ENCODE measurements around the gene SYTL3.
"Not testable (repeated sequence)": the region's sequence is repeated elsewhere in the genome, so short reads cannot be mapped to it uniquely, and the experiment has no call there.

Gene SYTL3

DNA sequence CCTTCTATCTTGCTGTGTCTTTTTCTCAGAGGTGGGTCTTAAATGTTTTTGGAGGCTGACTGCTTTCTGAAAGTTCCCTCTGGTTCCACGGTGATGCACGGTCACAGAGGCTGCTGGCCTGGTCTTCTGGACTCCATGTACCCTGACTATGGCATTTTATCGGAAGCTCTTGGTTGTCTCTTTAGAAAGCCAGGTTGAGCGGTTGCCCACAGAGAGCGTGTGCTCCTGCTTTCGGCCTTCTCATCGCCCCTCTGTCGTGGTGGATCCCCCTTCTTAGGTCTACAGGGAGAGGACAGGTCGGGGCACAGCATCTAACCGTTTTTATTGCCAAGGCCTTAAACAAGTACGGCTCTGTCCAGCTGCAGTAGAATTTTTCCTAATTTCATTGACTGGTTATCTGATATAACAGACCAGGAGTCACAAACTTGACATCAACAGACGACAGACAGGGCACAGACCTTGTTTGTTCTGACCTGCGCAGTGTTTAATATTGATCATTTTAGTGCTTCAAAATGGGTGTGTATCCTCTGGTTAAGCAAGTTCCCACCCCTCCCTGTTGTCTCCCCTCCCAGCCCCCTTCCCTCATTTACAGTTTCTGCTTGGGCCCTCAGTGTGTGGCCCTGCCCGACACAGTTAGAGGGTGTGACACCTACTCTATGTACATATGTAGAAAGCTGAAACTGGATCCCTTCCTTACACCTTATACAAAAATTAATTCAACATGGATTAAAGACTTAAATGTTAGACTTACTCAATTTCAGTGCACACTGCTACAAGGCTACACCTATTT lies 24.7 kb downstream of the SYTL3 start:
- H3K9me3 Mint-ChIP-seq, result no peaks in the 10 kb centered on the region
- no peak overlapping the region for H3K27ac Mint-ChIP-seq

DNA sequence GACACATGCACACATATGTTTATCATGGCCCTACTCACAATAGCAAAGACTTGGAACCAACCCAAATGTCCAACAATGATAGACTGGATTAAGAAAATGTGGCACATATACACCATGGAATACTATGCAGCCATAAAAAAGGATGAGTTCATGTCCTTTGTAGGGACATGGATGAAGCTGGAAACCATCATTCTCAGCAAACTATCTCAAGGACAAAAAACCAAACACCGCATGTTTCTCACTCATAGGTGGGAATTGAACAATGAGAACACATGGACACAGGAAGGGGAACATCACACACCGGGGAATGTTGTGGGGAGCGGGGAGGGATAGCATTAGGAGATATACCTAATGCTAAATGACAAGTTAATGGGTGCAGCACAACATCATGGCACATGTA lies 27.2 kb downstream of the SYTL3 start:
- H3K4me1 Mint-ChIP-seq; H3K27me3 Mint-ChIP-seq; H3K9me3 Mint-ChIP-seq; H3K27ac Mint-ChIP-seq; H3K4me3 Mint-ChIP-seq; DNase-seq; ATAC-seq (replicated peaks): not testable (repeated sequence)
- peaks cover 3 to 15% of the 10 kb centered on the region in 2 donors for H3K36me3 Mint-ChIP-seq

More for the DNA sequence above, 24.7 kb downstream of the SYTL3 start:
- Mint-ChIP-seq H3K27me3 (peaks cover 0 to 9% of the 10 kb centered on the region in 2 donors), H3K4me1 (peaks cover 0 to 10% of the 10 kb centered on the region in 2 donors), H3K36me3 (peaks cover 3 to 12% of the 10 kb centered on the region in 2 donors), H3K4me3 (no peak overlapping the region)
- DNase-seq, result no peak
- no peak for ATAC-seq (replicated peaks)

DNA sequence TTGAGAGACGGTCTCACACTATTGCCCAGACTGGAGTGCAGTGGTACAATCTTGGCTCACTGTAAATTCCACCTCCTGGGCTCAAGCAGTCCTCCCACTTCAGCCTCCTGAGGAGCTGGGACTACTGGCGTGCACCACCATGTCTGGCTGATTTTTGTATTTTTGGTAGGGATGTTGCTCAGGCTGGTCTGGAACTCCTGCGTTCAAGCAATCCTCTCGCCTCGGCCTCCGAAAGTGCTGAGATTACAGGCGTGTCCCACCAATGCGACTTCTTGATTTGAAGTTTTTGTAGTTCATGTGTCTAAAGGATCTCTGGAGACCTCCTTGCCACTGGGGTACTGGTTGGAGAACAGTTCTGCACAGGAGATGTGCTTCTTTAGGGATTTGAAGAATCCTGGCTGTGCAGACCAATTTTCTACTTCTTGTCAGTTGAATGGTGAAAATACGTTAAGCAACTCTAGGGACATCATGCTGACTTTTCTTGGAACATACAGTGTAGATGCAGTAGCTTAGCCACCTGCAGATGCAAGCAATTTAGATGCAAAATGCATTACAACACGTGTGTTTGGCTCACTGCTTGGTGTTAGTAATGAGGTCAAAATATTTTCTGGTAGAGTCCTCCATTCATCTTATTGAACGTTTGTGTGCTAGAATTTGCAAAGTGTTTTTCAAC lies 28.2 kb downstream of the SYTL3 start:
- H3K4me1 Mint-ChIP-seq, result peaks cover 0 to 10% of the 10 kb centered on the region in 2 donors
- DNase-seq, result no peak
- H3K36me3 Mint-ChIP-seq, result peaks cover 3 to 19% of the 10 kb centered on the region in 2 donors
- ATAC-seq (replicated peaks), result no peak
- H3K27ac Mint-ChIP-seq, result no peak overlapping the region
- no peaks in the 10 kb centered on the region for H3K9me3 Mint-ChIP-seq
- no peak overlapping the region for H3K4me3 Mint-ChIP-seq
- peaks cover 0 to 9% of the 10 kb centered on the region in 2 donors for H3K27me3 Mint-ChIP-seq

DNA sequence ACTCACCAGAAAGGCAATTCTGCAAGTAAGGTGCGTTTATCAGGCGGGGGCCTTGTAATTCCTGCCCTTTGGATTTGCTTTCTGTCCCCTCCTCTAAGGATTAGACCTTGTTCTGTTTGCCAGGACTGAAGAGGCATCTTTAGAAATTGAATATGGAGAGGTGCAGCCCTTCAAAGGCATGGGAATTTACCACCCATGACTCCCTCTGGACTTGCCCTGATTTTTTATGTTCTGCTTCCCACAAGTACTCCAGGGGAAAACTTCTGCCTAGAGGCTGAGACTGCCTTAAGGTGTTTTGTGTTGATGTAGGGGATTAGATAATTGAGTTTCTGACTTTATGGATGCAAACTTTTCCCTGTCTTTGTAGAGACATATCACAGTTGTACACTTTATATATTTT lies 30.2 kb downstream of the SYTL3 start:
- Mint-ChIP-seq H3K36me3 (peaks cover 4 to 23% of the 10 kb centered on the region in 2 donors), H3K27ac (no peak overlapping the region), H3K4me1 (peaks cover 0 to 10% of the 10 kb centered on the region in 2 donors)

DNA sequence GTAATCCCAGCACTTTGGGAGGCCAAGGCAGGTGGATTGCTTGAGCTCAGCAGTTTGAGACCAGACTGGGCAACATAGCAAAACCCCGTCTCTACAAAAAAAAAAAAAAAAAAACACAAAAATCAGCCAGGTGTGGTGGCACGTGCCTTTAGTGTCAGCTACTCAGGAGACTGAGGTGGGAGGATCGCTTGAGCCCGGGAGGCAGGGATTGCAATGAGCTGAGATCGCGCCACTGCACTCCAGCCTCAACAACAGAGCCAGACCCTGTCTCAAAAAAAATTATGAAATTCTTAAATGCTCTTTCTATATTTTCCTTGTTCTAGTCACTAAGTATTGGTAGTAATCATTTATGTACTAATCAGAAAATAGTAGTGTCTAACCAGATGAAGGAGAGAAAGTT lies 30.6 kb downstream of the SYTL3 start:
- H3K4me3 Mint-ChIP-seq, result no peak overlapping the region
- peaks cover 4 to 19% of the 10 kb centered on the region in 2 donors for H3K36me3 Mint-ChIP-seq
- ATAC-seq (replicated peaks) (no peak), DNase-seq (no peak)
- H3K9me3 Mint-ChIP-seq, result no peaks in the 10 kb centered on the region
- peaks cover 0 to 6% of the 10 kb centered on the region in 2 donors for H3K27me3 Mint-ChIP-seq
- peaks cover 0 to 10% of the 10 kb centered on the region in 2 donors for H3K4me1 Mint-ChIP-seq
- no peak overlapping the region for H3K27ac Mint-ChIP-seq

More for the DNA sequence above, 30.2 kb downstream of the SYTL3 start:
- H3K4me3 Mint-ChIP-seq, result no peak overlapping the region
- H3K27me3 Mint-ChIP-seq, result peaks cover 0 to 6% of the 10 kb centered on the region in 2 donors
- ATAC-seq (replicated peaks) (no peak), DNase-seq (no peak)
- H3K9me3 Mint-ChIP-seq, result no peaks in the 10 kb centered on the region

DNA sequence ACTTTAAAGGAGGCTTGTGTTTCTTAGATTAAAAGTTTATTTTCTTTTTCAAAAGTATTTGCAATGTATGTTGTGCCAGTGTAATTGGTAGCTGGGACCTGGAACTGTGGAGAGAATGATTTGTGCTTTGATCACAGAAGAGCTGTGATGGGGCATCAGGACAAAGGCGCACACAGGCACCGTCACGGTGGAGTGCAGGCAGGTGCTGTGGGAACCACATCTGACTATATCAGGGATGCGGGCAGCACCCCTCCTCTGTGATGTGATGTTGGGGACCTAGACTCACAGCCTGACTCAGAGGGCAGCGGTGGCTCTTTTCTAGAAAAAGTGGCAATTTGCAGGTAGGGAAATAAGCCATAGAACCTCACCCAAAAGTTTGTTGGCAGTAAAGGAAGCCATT lies 34.5 kb downstream of the SYTL3 start:
- Mint-ChIP-seq H3K36me3 (peaks cover 13 to 40% of the 10 kb centered on the region in 2 donors), H3K4me1 (peaks cover 14 to 23% of the 10 kb centered on the region in 2 donors), H3K27me3 (peaks cover 0 to 6% of the 10 kb centered on the region in 2 donors), H3K9me3 (peaks cover 0 to 2% of the 10 kb centered on the region in 2 donors), H3K4me3 (no peak overlapping the region), H3K27ac (no peak overlapping the region)
- DNase-seq (no peak), ATAC-seq (replicated peaks) (no peak)

DNA sequence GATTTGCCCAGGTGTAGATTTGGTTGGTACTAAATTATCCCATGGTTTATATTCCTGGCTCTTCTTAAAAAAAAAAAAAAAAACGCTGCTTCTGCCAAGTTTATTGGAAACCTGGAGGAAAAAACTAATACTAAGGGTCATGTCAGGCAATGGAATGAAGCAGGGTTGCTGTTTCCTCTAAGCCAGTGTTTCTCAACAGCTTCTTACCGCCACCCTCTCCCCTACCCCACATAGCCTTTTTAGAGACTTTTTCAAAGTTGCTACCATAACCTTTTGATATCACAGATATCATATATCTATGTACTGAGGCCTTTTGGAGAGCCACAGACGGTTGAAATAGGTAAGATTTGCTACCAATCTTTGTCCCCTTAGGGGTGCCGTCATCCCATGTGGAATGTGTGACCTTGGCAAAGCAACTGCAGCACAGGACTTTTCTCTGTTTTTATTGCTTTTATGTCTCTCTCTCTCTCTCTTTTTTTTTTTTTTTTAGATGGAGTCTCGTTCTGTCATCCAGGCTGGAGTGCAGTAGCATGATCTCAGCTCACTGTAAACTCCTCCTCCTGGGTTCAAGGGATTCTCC lies 35.0 kb downstream of the SYTL3 start:
- peaks cover 14 to 23% of the 10 kb centered on the region in 2 donors for H3K4me1 Mint-ChIP-seq
- peaks cover 15 to 40% of the 10 kb centered on the region in 2 donors for H3K36me3 Mint-ChIP-seq
- peaks cover 0 to 2% of the 10 kb centered on the region in 2 donors for H3K9me3 Mint-ChIP-seq
- no peak for ATAC-seq (replicated peaks)
- DNase-seq, result no peak
- H3K27me3 Mint-ChIP-seq, result peaks cover 0 to 6% of the 10 kb centered on the region in 2 donors
- no peak overlapping the region for H3K4me3 Mint-ChIP-seq
- H3K27ac Mint-ChIP-seq, result no peak overlapping the region

DNA sequence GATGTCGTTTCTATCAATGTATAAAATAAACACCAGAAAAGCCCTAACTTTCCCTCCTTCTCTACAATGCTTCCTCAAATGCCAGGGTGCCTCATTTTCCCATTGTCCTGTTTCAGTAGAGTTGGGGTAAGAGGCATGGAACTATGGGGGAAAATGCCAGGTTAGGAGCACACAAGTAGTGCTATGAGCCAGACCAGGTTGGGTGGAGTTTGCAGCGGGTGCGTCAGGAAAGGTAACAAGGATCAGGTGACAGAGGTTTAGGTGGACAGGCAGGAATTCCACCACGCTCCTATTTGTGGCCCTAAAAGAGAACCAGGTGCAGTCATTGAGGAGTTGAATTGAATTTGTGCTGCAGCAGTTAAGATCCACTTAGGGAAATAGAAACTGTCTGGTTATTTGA lies 36.5 kb downstream of the SYTL3 start:
- H3K27me3 Mint-ChIP-seq, result peaks cover 0 to 6% of the 10 kb centered on the region in 2 donors
- H3K4me3 Mint-ChIP-seq, result no peak overlapping the region
- peaks cover 14 to 23% of the 10 kb centered on the region in 2 donors for H3K4me1 Mint-ChIP-seq
- DNase-seq, result no peak
- H3K36me3 Mint-ChIP-seq, result peaks cover 17 to 43% of the 10 kb centered on the region in 2 donors
- H3K9me3 Mint-ChIP-seq, result peaks cover 0 to 2% of the 10 kb centered on the region in 2 donors
- no peak for ATAC-seq (replicated peaks)
- peak overlapping the region; percentile 5 for H3K27ac Mint-ChIP-seq

DNA sequence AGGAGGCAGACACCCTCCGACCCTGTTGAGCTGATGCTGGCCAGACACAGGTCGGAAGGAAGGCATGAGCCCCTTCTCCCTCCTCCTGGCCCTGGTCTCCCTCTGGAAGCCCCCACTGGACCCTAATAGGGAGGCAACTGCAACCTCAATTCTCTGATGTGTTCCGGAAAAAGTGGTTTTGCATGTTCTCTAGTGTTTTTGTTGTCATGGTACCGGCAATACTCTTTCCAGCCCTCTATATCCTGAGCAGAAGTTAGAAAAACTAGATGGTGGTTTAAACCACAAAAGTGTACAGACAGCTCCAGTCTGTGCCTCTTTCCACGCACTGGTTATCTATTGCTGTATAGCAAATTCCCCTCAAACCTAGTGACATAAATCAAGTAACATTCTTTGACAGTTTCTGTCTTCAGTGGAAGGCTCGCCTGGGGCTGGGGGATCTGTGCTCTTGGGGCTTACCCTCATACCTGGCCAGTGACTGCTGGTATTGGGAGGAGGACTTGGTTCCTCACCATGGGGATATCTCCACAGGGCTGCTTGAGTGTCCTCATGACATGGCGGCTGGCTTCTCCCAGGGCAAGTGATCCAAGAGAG lies 37.0 kb downstream of the SYTL3 start:
- H3K9me3 Mint-ChIP-seq, result peaks cover 0 to 2% of the 10 kb centered on the region in 2 donors
- peak overlapping the region; percentile 70 for H3K27ac Mint-ChIP-seq
- peak overlapping the region; percentile 9 to 10 for H3K4me3 Mint-ChIP-seq
- DNase-seq, result peak; percentile 43
- H3K4me1 Mint-ChIP-seq, result peaks cover 14 to 23% of the 10 kb centered on the region in 2 donors
- peaks cover 17 to 38% of the 10 kb centered on the region in 2 donors for H3K36me3 Mint-ChIP-seq
- peaks cover 0 to 6% of the 10 kb centered on the region in 2 donors for H3K27me3 Mint-ChIP-seq
- ATAC-seq (replicated peaks), result peak; percentile 97 to 98

DNA sequence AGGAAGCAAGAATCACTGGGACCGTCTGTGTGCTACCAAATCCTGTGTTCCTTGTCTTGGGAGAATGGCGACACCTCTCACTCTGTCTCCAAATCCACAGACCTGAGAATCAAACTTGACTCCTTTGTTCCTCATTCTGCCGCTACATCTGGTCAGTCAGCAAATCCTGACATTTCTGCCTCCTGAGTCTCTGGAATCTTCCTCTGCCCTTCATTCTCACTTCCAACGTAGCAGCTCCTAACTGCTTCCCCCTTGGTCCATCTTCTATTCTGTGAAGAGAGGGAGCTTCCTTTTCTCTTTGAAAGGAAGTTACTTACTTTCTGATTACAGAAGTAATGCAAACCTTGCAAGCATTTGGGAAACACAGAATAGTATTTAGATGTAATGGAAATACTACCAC lies 37.7 kb downstream of the SYTL3 start:
- H3K4me3 Mint-ChIP-seq, result no peak overlapping the region
- H3K4me1 Mint-ChIP-seq, result peaks cover 14 to 23% of the 10 kb centered on the region in 2 donors
- H3K27ac Mint-ChIP-seq, result peak overlapping the region; percentile 70

DNA sequence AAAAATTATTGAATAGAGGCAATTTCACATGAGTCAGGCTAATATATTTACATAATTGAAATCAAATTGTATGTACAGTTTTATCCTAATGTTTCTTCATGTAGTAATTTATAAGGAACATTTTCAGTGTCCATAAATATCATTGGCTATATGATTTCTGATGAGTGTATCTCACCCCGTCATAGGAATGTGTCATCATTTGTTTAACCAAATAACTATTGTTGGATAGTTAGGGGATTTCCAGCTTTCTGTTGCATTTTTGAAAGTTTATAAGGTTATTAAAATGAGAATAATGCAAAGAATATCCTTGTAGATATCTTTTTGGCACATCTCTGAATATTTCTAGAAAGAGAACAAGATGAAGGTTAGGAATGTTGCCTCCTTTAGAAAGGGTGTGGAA lies 39.0 kb downstream of the SYTL3 start:
- Mint-ChIP-seq H3K4me3 (no peak overlapping the region), H3K36me3 (peaks cover 13 to 29% of the 10 kb centered on the region in 2 donors), H3K4me1 (peaks cover 14 to 23% of the 10 kb centered on the region in 2 donors), H3K27ac (no peak overlapping the region), H3K27me3 (peaks cover 0 to 2% of the 10 kb centered on the region in 2 donors), H3K9me3 (peaks cover 0 to 2% of the 10 kb centered on the region in 2 donors)
- no peak for ATAC-seq (replicated peaks)
- DNase-seq, result no peak

More for the DNA sequence above, 37.7 kb downstream of the SYTL3 start:
- no peak for DNase-seq
- no peak for ATAC-seq (replicated peaks)
- H3K36me3 Mint-ChIP-seq, result peaks cover 17 to 36% of the 10 kb centered on the region in 2 donors
- peaks cover 0 to 6% of the 10 kb centered on the region in 2 donors for H3K27me3 Mint-ChIP-seq
- peaks cover 0 to 2% of the 10 kb centered on the region in 2 donors for H3K9me3 Mint-ChIP-seq

DNA sequence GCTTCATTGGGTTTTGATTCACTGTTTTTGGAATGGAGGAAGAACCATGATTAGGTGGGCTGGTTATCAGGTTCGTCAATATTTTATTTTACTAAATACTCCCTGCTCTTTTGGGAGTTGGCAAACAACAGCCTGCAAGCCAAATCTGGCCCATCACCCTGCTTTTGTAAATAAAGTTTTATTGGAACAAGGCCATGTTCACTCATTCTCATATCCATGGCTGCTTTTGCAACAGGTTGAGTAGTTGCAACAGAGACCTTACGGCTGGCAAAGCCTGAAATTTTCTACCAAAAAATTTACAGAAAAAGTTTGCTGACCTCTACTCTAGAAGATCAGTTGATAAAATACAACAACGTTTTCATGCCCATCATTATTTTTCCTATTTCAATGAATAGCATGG lies 45.1 kb downstream of the SYTL3 start:
- Mint-ChIP-seq H3K36me3 (peaks cover 1 to 2% of the 10 kb centered on the region in 2 donors), H3K27me3 (no peaks in the 10 kb centered on the region)

DNA sequence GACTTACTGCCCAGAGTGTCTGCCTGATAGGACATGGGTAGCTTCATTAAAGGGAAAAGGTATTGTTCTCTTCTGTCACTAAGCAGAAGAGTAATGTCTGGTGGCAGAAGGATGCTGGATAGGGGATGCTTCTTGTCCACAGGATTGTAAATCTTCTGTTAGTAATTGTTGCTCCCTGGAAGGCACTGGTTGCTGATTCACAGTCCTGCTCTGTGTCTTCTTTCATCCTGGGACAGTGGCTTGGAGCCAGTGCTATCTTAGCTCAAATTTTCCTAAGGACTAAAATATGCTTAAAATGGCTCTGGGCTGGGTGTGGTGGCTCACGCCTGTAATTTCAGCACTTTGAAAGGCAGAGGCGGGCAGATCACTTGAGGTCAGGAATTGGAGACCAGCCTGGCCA lies 48.0 kb downstream of the SYTL3 start:
- no peak for DNase-seq
- Mint-ChIP-seq H3K4me1 (peaks cover 0 to 6% of the 10 kb centered on the region in 2 donors), H3K27ac (no peak overlapping the region), H3K36me3 (peaks cover 0 to 1% of the 10 kb centered on the region in 2 donors), H3K9me3 (no peaks in the 10 kb centered on the region), H3K27me3 (no peaks in the 10 kb centered on the region), H3K4me3 (no peak overlapping the region)
- no peak for ATAC-seq (replicated peaks)

More for the DNA sequence above, 45.1 kb downstream of the SYTL3 start:
- ATAC-seq (replicated peaks) (no peak), DNase-seq (no peak)
- Mint-ChIP-seq H3K4me1 (peaks cover 0 to 6% of the 10 kb centered on the region in 2 donors), H3K27ac (no peak overlapping the region), H3K4me3 (no peak overlapping the region), H3K9me3 (no peaks in the 10 kb centered on the region)

DNA sequence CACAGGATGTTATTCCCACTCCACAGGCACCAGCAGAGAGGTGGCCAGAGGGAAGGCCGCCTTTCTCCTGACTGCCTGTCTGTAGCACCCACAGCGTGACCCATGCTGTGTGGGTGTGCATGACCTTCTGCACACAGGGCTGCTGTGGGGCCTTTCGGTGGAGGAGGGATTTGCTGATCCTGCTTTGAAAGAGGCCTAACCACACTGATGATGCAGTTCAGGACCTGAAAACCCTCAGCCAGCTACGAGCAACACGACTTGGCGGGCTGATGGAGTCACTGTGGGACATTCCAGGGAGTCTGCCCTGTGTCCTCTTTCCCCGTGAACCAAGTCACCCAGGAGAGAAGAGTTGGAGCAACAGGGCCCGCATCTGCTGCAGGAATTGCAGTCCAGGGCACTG lies 49.1 kb downstream of the SYTL3 start:
- Mint-ChIP-seq H3K36me3 (peaks cover 0 to 1% of the 10 kb centered on the region in 2 donors), H3K9me3 (no peaks in the 10 kb centered on the region), H3K27me3 (no peaks in the 10 kb centered on the region), H3K4me1 (peaks cover 1 to 12% of the 10 kb centered on the region in 2 donors), H3K4me3 (no peak overlapping the region), H3K27ac (no peak overlapping the region)
- DNase-seq (no peak), ATAC-seq (replicated peaks) (peak; percentile 56 to 57)
